NCI-H82 treated with DMSO at 0.1 percent for 48 hours (cell line): ENCODE data around the gene NFIA.
"Not testable (repeated sequence)": the region's sequence is repeated elsewhere in the genome, so short reads cannot be mapped to it uniquely, and the experiment has no call there.

ENCODE experiments used
- DNase-seq: peaks from one replicate; lab custom pipeline; 2025; ENCODE audit not compliant: unreplicated experiment; lab: John Stamatoyannopoulos, UW

Gene NFIA

DNA sequence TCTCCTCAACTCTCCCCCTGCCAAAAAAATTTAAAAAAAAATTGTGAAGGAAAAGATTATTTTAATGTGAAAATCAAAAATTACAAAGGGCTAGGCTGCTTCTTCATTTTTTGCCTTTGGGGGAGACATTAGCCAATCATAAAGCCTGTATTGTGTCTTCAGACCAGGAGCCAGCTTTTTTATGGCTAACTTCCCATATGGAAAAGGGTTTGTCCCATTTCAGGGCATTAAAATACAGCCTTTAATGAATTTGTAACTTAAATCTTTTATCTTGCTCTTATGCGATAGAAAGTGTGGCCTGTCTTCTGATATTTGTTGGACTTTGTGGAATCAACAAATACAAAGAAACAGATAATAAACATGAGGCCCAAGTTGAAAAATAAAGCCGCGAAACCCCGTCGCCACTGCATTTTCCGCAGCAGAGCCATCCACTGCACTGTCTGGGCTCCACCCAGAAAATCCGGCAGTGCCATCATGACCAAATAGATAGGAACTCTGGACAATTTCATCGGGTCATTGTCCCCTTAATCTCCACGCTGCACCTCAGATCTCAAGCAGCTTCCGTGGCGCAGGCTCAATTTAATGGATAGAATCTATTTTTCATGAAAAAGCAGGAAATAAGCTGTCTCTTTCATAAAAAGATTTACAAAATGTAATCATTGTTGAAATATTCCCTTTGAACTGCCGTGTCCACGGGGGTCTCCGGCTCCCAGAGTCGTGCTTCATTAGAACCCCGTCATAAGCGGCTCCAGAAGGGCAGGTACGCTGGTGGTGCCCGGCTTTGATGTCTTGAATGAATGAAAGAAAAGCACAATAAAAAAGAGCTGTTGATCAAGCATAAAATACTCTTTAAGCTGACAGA lies 365.0 kb downstream of the NFIA start:
- no peak for DNase-seq

DNA sequence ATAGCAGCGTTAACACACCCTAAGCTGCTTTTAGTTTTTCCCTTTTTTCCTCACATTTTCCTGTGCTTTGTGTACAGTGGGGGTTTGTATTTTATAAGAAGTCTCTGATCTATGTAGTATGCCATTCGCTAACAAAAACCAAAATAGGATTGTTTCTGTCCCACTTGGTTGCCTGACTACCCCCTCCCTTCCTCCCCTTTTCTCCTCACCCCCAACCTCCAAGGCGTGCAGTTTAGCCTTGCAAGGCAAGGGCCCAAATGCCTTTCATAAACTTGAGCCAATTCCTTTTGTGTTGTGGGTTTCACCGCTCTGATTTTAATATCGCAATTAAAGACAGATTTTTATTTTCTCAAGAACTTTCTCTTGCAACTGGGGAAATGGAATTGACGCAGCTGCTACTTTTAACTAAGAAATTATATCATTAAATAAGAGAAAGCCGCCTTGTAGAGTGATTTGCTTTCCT lies 365.6 kb downstream of the NFIA start:
- no peak for DNase-seq

DNA sequence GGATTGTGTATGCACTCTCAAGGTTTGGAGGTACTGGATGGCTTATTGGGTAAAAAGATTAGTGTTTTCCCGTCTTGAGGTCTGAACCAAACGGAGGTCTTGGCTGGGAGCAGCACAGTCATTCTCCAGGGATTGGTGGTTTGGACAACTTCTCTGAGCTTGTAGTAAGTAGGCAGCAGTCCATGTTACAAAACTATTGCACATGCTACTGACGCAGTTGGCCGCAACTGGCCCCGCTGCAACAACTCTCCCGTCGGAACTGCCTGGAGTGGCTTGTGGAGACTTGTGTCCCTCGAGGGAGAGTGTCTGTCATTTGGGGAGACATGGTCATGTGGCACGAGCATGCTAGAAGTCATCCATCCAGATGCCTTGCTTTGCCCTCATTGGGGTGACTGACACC lies 366.6 kb downstream of the NFIA start:
- DNase-seq: peak; percentile 86

DNA sequence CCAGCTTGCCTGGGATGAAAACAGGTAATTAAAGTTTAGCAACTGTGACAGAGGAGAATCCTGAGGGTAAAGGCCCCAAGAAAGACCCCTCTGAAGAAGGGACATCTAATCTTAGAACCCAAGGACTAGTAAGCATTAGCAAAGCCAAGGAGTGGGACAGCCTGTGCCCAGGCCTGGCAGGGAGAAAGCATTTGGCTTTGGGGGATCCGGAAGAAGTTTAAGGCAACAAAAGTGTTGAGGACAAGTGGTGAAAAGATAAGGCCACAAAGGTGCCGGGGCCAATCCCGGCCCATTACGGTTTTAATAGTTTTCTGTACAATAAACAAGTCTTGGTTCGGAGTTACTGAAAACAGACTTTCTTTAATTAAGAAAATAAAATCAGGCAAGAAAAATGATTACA lies 367.0 kb downstream of the NFIA start:
- DNase-seq: no peak

DNA sequence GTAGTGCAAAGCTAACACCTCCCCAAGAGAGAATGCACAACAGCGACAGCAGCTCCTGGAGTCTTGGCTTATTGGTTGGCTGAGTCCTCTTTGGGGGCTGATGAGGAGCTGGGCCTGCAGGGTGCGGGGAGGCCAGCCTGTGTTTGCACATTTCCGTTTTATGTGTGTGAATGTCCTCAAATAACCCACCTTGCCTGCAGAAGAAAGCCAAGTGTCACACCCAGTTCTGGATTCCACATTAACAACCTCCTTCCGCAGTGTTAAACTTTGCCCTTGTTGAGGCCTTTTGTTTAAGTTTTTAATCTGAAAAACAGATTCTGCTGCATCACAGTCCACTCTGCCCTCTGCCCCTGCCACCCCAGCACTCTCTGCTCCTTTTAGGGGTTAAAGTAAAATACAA lies 368.1 kb downstream of the NFIA start:
- DNase-seq: no peak

DNA sequence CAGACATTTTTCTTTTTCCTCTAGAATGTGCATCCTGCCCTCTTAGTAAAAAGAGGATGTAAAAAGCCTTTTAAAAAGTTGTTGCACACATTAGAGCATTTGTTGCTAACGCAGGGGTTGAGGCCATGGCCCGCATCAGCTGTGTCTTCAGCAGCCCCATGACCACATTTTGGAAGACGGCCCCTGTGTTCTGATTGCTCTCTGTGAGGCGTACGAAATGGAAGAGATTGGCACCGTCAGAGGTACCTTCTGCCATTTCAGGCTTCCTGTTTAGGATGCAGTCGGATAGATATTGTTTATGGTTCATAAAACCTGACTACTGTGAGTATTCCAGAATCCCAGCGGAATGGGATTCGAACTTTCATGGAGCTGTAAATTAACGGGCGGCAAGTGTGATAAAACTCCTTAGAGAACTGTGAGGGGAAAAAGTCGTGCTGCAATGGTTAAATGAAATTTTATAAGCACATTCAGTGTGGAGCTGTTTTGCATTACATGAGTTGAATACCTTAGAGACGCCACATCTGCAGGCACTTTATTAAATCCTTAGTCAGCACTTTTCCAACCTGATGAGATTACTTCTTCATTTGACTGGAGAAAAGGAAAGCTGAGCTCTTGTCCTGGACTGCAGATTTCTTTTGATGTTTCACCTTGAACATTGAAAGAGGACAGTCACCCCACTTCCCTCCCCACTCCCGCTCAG lies 368.7 kb downstream of the NFIA start:
- no peak for DNase-seq

DNA sequence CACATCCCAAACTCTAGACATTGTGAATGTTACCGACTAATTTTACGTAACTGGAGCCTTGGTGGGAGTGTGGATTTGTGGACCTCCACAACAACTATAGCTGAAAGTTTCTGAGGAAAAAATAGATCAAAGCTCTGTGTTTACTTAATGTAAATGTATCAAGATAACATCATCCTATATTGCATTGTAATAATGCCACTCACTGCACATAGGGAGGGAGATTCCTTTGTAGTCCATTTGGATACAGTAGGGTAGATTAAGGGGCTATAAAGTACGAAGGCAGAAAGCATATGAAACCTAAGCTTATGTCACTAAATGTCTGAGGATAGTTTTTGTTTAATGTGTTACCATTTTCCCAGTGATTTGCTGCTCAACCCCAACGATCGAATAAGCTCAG lies 369.2 kb downstream of the NFIA start:
- no peak for DNase-seq

DNA sequence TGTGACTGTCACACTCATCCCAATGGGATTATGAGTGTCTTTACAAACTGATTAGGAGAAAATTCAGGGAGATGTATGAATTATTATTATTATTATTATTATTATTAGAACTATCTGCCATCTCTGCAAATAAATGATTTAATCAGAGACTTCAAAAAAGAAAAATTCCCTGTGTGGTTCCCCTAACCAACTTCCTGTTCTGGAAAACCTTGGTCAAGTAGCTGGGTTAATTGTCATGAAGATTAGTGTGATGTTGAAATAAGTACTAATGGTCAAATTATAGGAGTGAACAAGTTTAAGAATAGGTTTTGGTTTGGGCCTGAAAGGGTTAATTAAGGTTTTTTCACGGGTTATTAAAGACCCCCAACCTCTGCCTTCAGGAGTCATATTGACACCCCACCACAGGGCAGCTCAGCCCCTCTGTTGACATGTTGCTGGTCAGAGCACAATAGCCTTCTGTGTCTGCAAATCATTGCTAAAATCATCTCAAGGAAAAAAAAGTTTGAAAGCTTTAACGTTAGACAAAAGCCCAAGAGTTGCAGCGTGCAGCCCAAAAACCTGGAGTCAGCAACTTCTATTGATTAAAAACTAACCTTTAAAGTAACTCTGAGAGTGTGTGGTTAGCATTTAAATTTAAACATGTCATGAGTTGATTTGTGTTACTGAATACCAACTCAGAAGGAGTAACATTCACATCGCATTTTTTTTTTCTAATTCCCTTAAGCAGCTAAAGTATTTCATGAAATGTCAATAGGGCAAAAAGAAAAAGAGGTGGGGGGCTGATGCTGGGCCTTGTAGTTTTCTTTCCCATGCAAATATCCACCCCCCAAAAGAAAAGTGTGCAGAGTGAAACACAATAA lies 370.0 kb downstream of the NFIA start:
- no peak for DNase-seq

DNA sequence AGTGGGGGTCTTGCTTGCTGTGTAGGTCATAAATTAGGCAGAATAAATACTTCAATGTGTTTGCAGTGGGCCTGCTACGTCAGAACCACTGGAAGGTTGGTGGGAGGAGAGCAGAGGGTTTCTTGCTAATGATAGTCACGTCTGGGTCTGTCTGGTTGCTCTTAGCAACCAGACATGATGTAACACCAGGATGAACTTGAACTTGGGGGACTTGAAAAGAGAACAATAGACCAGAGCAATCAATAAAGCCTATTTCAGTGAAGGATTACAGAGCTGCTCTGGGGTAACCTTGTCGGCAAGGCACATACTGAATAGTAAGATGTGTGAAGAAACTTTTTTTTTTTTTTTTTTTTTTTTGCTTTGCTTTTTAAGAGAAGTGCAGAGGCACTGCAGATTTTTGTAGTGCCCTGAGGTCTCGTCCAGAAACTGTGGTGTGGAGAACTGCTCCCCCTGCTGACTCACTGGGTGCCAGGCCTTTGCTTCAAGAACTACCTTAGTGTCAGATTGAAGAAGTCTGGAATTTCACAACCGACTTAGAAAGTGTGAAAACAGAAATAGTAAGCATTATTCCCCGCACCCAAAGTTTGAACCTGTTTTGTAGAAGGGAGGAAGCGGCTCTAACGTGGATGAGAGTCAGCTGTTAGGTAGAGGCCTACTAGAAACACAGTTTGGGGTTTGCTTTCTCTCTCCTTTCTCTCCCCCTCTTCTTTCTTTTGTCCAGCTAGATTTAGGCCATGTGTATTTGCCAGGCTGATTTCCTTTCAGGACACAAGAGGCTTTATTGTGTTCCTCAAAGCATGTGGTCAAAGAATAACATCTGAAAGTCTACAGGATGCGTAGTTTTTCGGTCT lies 371.0 kb downstream of the NFIA start:
- DNase-seq: peak; percentile 81

DNA sequence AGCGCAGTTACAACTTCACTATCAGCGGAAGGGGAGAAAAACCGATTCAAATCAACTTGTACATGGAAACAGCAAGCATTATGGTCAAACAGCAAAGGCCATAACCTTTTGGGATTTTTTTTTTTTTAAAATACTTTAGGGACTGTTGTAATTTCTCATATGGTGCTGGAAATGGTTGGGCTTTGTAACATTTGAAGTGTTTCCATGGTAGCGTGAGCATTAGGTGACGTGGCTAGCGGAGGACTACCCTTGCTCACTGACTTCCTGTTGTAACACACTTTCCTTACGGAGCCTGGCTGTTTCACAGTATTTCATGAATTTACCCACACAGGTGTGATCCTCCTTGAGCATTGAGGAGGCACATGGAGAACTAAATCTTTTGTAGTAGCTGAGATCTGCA lies 373.0 kb downstream of the NFIA start:
- DNase-seq: no peak

DNA sequence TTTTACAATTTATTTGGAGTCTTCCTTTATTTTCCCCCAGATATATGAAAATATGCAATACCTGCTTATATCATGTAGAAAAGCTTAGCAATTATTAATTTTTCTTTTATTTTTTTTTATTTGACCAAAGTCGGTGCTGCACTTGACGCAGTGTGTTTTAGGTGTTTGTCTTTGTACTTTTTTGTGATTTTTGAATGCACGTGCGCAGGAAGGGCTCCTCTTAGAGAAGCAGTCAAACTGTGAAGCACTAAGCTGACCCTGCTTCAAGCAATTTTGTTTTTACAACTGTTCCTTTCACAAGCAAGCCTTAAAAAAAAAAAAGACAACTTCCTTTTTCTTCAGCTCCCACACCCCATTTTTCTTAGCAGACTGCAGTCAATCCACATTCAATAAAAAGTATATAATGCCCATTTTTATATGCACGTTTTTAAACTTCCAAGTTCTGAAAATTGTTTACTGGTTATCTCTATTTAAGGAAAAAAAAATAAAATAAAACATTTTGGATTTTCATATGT lies 375.2 kb downstream of the NFIA start:
- no peak for DNase-seq

DNA sequence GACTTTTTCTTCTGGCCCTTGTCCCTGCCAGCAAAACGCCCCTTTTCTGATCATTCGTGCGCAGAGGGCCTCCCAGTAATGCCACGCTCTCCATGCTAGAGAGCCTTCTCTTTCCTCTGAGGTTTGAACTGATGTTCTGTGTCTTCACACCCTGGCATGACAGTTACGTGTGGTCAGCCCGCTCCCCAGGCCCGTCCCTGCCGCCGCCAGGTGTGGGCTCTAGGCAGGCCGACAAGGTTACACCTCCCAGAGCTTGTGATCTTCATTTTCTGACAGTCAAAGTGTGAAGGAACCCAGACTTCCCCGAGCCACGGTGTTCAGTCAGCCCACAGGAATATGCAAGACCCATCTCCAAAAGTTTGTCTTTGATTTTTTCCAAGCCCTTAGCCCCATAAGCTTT lies 377.0 kb downstream of the NFIA start:
- DNase-seq: no peak

DNA sequence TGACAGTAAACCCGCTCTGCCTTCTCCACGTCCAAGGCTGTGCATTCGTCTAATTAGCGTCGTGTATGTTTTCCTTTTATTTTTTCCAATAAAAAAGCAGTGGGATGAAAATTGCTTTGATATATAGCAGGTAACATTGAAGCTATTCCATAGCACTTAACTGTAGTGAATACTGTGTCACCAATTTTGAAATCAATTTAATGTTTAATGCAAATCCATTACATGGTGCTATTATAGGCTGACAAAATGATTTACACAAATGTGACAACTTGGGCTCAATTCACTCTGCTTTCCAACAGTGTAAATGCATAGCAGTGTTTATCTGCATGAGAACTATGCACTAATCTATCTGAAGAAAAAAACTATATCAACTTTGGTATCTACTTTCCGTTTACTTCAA lies 377.8 kb downstream of the NFIA start:
- no peak for DNase-seq

DNA sequence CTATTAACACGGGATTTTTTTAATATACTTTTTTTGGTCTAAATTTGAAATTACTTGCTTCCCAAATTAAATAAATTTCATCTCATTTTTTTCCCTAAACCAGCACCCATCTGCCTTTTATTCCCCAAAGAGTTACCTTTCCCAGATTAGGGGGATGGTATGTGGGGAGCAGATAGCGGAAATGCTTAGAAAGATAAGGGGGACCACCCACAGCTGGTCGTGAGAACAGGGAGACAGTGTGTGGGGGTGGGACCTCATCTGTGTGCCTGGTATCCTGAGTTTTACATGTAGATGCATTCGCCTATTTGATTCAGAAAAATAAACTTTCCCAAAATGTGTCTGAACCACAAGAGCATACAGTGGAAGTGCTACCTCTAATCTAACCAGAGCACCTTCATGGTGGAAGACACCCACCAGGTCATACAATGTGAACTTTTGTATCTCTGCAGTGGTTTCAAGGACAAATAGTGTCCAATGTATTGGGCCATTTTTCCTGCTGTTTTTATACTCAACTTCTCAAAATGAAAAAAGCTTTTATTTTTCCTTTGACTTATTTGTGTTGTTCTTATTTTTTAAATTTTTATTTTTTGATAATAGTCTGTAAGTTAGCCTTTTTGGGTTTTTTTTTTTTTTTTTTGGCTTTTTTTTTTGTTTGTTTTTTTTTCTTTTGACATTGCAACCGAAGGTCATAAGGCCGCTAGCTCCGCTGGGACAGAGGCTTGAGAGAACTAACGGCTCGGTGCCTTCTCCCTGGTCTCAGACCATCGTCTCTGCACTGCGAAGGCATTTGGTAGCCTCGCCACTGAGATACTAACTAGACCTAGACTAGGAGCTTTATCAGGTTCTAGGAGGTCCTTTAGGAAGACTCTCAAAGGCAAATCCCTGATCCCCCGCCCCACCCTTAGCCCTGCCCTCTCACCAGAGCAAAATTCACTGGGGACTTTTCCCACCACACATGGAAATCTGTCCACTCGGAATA lies 379.3 kb downstream of the NFIA start:
- DNase-seq: no peak

DNA sequence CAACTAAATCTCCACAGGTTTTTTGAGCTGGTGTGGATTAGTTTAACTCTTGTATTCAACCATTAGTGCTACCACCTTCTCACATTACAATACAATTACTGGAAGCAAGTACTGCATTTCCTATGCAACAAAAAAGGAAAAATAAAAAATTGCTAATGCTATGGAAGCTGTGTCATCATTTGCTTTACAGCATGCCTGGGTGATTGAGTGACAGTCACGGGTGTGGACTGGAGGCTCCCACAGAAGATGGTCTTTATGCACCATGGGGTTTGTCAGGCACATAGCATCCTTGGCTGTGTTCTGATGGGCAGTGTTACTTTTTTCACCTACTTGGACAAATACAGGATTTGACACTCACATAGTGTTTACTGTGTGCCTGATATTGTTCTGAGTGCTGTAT lies 380.3 kb downstream of the NFIA start:
- no peak for DNase-seq

DNA sequence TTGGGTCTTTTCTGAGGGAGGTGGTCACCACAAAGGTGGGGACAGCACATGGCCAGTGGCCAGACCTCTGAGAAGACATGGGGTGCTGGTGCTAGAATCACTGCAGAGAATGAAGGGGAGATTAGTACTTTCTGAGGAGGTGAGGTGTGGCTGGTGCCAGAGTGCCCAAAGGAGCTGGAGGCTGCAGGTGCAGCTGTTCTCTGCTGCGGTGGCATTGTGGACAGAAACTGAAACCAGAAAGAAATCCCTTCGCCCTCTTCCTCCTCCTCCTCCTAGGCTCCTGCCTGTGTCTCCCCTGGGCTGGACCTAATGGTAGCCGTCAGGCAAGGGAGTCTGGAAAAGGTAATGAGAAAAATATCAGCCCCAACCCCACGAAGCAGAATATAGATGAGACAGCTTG lies 380.9 kb downstream of the NFIA start:
- no peak for DNase-seq

DNA sequence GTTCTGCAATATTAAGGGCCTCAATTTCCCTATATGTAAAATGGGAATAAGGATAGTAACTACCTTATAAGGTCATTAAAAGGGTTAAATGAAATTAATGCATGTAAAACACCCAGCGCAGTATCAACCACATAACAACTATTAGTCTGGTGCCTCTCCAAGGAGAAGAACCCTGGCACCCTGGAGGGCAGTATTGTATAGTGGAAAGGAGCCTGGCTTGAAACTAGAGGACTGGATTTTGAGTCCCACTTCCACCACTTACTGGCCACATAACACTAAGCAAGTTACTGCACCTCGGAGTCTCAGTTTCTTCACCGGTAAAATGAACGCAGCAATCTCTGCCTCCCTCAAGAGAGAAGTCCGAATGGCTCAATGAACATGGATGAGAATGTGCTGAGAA lies 385.5 kb downstream of the NFIA start:
- not testable (repeated sequence) for DNase-seq

DNA sequence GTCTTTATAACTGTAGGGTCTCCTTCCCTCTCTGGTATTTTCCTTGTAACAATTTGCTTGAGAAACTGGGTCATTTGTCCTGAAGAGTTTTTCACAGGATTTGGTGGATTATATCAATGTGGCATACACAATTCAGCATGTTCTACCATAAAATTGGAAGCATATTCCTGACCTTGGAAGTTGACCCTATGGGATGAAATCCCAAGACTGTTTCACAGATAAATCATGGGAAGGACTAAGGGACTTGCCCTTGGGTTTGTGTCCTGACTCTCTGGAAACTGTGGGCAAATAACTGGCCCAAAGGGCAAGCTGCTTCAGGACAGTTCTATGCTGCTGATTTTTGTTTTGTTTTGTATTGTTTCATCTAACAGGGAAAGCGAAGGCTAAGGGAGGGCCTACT lies 387.0 kb downstream of the NFIA start:
- no peak for DNase-seq

DNA sequence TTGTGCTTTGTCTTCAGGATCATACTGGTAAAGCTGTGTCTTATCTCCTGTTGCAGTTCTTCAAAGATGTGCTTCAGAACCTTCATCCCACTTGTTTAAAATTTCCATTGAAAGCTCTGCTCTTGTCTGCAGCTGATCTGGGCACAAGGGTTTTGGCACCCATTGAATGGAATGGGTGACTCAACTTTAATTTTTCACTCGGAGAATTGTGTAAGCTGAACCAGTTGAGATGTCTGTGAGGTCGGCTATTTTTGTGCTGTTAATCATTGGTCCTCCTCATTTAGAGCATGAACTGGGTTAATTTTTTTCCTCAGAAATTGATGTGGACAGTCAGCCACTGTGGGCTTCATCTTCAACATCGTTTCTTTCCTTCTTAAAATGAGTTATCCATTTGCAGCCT lies 390.5 kb downstream of the NFIA start:
- DNase-seq: no peak
